HepG2 (cell line): ENCODE data around the gene B3GALT6. TPM values are rescaled to one million over a fixed set of nuclear protein-coding genes. Genes with fewer than 3 reads are reported as not detected.

Source experiments
- ATAC-seq: fragments of 200-7000 bp; cut with Tn5 transposase; 3 replicates; pipeline ENCODE4 v1.9.1; 2020; ENCODE audit warnings: mild to moderate bottlenecking, moderate library complexity
- BruUV-seq: library from RNA; stranded (reverse); fragments of 400-500 nt; replicated peaks from 2 replicates; lab custom pipeline; 2021; lab: Mats Ljungman, UMichigan
- CTCF ChIA-PET: fragments of 300-600 bp; formaldehyde crosslinking; extraction: SDS; loops from one replicate; lab custom pipeline; 2021; ENCODE audit warnings: low total read pairs, inconsistent platforms, low intra/inter-chr PET ratio; lab: Yijun Ruan, JAX
- POLR2A ChIA-PET: fragments of 350-600 bp; sonication (Branson Sonifier 250); formaldehyde crosslinking; loops from one replicate; lab custom pipeline; 2020; ENCODE audit warnings: antibody characterized with exemption, inconsistent platforms; lab: Yijun Ruan, JAX
- DNase-seq: peaks from one replicate; pipeline ENCODE4 v3.0.0-alpha.2; 2015; ENCODE audit warnings: low spot score
- FAIRE-seq: peaks from 3 replicates; lab custom pipeline; 2011; peaks lifted over from hg19 to GRCh38; lab: Jason Lieb, UNC
- H2AFZ ChIP-seq: one replicate; pipeline ENCODE4 v1.6.1; 2011; ENCODE audit warnings: low read length, inconsistent platforms
- H3K27ac ChIP-seq: fragments of 300-600 bp; 3 replicates; pipeline ENCODE4 v1.8.0; 2011; ENCODE audit warnings: mixed run types, mild to moderate bottlenecking, mixed read lengths, low read length, inconsistent platforms; ENCODE audit not compliant: insufficient read depth; ENCODE audit errors: extremely low read length
- H3K27me3 ChIP-seq, 2 experiments: fragments of 200-600 bp in 1 of 2; 2 replicates in 1 of 2; 3 replicates in 1 of 2; pipeline versions ENCODE4 v1.6.0 to v1.8.0; 2011; ENCODE audit warnings: low read length in 2 of 2, mild to moderate bottlenecking in 2 of 2, moderate library complexity in 2 of 2, inconsistent platforms in 1 of 2; ENCODE audit not compliant: insufficient read depth in 2 of 2, control insufficient read depth in 1 of 2
- H3K36me3 ChIP-seq, 2 experiments: fragments of 200-600 bp in 1 of 2; replicated peaks in 1 of 2; 2 replicates in 1 of 2; 3 replicates in 1 of 2; pipeline versions ENCODE4 v1.5.1 to v1.8.0; 2011; ENCODE audit warnings: low read length in 2 of 2, inconsistent platforms in 1 of 2; ENCODE audit not compliant: insufficient read depth in 2 of 2, control insufficient read depth in 1 of 2
- H3K4me1 ChIP-seq: 2 replicates; pipeline ENCODE4 v1.5.1; 2012; ENCODE audit warnings: low read length, inconsistent platforms; ENCODE audit not compliant: insufficient read depth
- H3K4me2 ChIP-seq: 2 replicates; pipeline ENCODE4 v1.6.0; 2011; ENCODE audit warnings: low read depth, low read length, inconsistent platforms
- H3K4me3 ChIP-seq, 3 experiments: fragments of 200-600 bp in 1 of 3; sonication (generic), shearing (Covaris generic) in 1 of 3; replicated peaks in 1 of 3; 2 replicates each; pipeline ENCODE4 v1.5.1; 2011 to 2016; ENCODE audit warnings: low read length in 3 of 3, inconsistent platforms in 2 of 3, low read depth in 2 of 3, mild to moderate bottlenecking in 2 of 3, control low read depth in 1 of 3, mixed read lengths in 1 of 3; ENCODE audit not compliant: insufficient read depth in 1 of 3
- H3K79me2 ChIP-seq: one replicate; pipeline ENCODE4 v1.6.1; 2011; ENCODE audit warnings: low read length, inconsistent platforms; ENCODE audit not compliant: insufficient read depth
- H3K9ac ChIP-seq: 2 replicates; pipeline ENCODE4 v1.6.0; 2011; ENCODE audit warnings: mild to moderate bottlenecking, low read depth, low read length, inconsistent platforms; ENCODE audit not compliant: insufficient read depth
- H3K9me3 ChIP-seq: 2 replicates; pipeline ENCODE4 v1.5.1; 2012; ENCODE audit warnings: mild to moderate bottlenecking, low read length
- H4K20me1 ChIP-seq: 2 replicates; pipeline ENCODE4 v1.6.0; 2011; ENCODE audit warnings: inconsistent platforms, mild to moderate bottlenecking, low read length, moderate library complexity; ENCODE audit not compliant: insufficient read depth
- FOXP1 ChIP-seq, 2 experiments: fragments of 450-650 bp in 1 of 2; IDR thresholded peaks; 2 replicates each; pipeline ENCODE4 v1.6.1; 2017 to 2018; ENCODE audit warnings: antibody characterized with exemption in 1 of 2
- MXI1 ChIP-seq: IDR thresholded peaks from 3 replicates; pipeline ENCODE4 v1.6.1; 2012; ENCODE audit warnings: low read depth, low read length, inconsistent platforms, borderline replicate concordance
- NFIB ChIP-seq: sonication (generic); formaldehyde crosslinking; IDR thresholded peaks from 2 replicates; pipeline ENCODE4 v1.9.0; 2021; ENCODE audit warnings: missing genetic modification reagents, mild to moderate bottlenecking, borderline replicate concordance
- RFX5 ChIP-seq: IDR thresholded peaks from 2 replicates; pipeline ENCODE4 v1.6.1; 2011; ENCODE audit warnings: low read depth, low read length, improper control_type of control experiment
- SNRNP70 ChIP-seq: fragments of 200-400 bp; formaldehyde crosslinking; IDR thresholded peaks from 2 replicates; pipeline ENCODE4 v1.6.1; 2017; ENCODE audit warnings: mild to moderate bottlenecking, low read depth, low read length, moderate library complexity
- ZC3H13 ChIP-seq: sonication (generic); formaldehyde crosslinking; IDR thresholded peaks from 2 replicates; pipeline ENCODE4 v1.8.1; 2023; ENCODE audit warnings: mild to moderate bottlenecking, missing genetic modification reagents, moderate library complexity
- ZEB1 ChIP-seq: IDR thresholded peaks from 2 replicates; pipeline ENCODE4 v1.6.1; 2012; ENCODE audit warnings: mild to moderate bottlenecking, low read depth, inconsistent platforms; ENCODE audit not compliant: insufficient replicate concordance
- ZFX ChIP-seq: sonication (generic); formaldehyde crosslinking; IDR thresholded peaks from 2 replicates; pipeline ENCODE4 v1.4.0; 2020; ENCODE audit warnings: mild to moderate bottlenecking, low read depth, missing genetic modification reagents, moderate library complexity
- ZNF749 ChIP-seq: sonication (generic); formaldehyde crosslinking; IDR thresholded peaks from 2 replicates; pipeline ENCODE4 v1.8.0; 2022; ENCODE audit warnings: mild to moderate bottlenecking, missing genetic modification reagents, moderate library complexity, borderline replicate concordance
- ZNF839 ChIP-seq: sonication (generic); formaldehyde crosslinking; IDR thresholded peaks from 2 replicates; pipeline ENCODE4 v1.4.0; 2020; ENCODE audit warnings: missing genetic modification reagents, mild to moderate bottlenecking, borderline replicate concordance
- ZNF883 ChIP-seq: sonication (generic); formaldehyde crosslinking; IDR thresholded peaks from 2 replicates; pipeline ENCODE4 v1.5.1; 2020; ENCODE audit warnings: mild to moderate bottlenecking, missing genetic modification reagents; ENCODE audit errors: not compliant biosample characterization
- ZSCAN25 ChIP-seq: sonication (generic); formaldehyde crosslinking; IDR thresholded peaks from 2 replicates; pipeline ENCODE4 v1.8.0; 2022; ENCODE audit warnings: mild to moderate bottlenecking, missing genetic modification reagents
- WGBS: methylation state at CpG from one replicate; pipeline ENCODE4 v1.1.6; 2017; ENCODE audit warnings: low lambda C conversion rate; 5-methylcytosine and 5-hydroxymethylcytosine counted together
- in situ Hi-C: cut with HindIII; loops from 2 replicates; pipeline ENCODE4 v1.10.0; 2017; ENCODE audit warnings: low pct_unique_long_range_greater_than_20kb; ENCODE audit not compliant: extremely low pct_ligation_motif_present
- intact Hi-C: fragments of 100-400 bp; cut with micrococcal nuclease; formaldehyde crosslinking; loops from one replicate; pipeline ENCODE4 v1.10.0; 2022; ENCODE audit not compliant: unreplicated experiment
- polyA plus RNA-seq, 8 experiments: library from polyadenylated mRNA; depleted of rRNA in 3 of 8; stranded (reverse) in 7 of 8; unstranded in 1 of 8; fragments of >200 nt; fragmentation: Illumina TruSeq in 4 of 8; extraction: Trizol in 4 of 8; gene quantifications; 2 replicates each; pipeline versions ENCODE4 v1.2.1 to v1.2.3, GENCODE V29; 2011 to 2016; ENCODE audit warnings: low read depth in 4 of 8, missing spikeins in 1 of 8, mixed read lengths in 1 of 8; ENCODE audit not compliant: insufficient read depth in 1 of 8
- total RNA-seq, 5 experiments: library from RNA; depleted of rRNA; stranded (reverse); fragments of >200 nt; fragmentation: Illumina TruSeq; extraction: Trizol; gene quantifications; 2 replicates each; pipeline ENCODE4 v1.2.3, GENCODE V29; 2016; ENCODE audit warnings: low read depth in 1 of 5
- TF ChIP-seq, protein P1 (sequence below): sonication (generic); formaldehyde crosslinking; IDR thresholded peaks from 2 replicates; pipeline ENCODE4 v1.4.0; 2020; ENCODE audit warnings: missing genetic modification reagents, borderline replicate concordance
- TF ChIP-seq, protein P2 (sequence below): sonication (generic); formaldehyde crosslinking; IDR thresholded peaks from 2 replicates; pipeline ENCODE4 v1.5.1; 2020; ENCODE audit warnings: mild to moderate bottlenecking, missing genetic modification reagents, borderline replicate concordance
- TF ChIP-seq, protein P3 (sequence below): sonication (generic); formaldehyde crosslinking; IDR thresholded peaks from 2 replicates; pipeline ENCODE4 v1.8.0; 2022; ENCODE audit warnings: missing genetic modification reagents, mild to moderate bottlenecking, moderate library complexity, borderline replicate concordance
- TF ChIP-seq, protein P4 (sequence below): IDR thresholded peaks from 2 replicates; pipeline ENCODE4 v1.6.1; 2018; ENCODE audit warnings: missing genetic modification reagents, mild to moderate bottlenecking, missing compliant biosample characterization
- TF ChIP-seq, protein P5 (sequence below), 2 experiments: fragments of 450-650 bp in 1 of 2; sonication (generic) in 1 of 2; formaldehyde crosslinking; IDR thresholded peaks; 2 replicates each; pipeline versions ENCODE4 v1.5.0 to v1.8.0; 2020 to 2022; ENCODE audit warnings: mild to moderate bottlenecking in 1 of 2, missing genetic modification reagents in 1 of 2

Gene B3GALT6
- total and polyA plus RNA-seq, 2 of the 13 experiments (the other 11 are each of a cell fraction or from before 2014, with no cell fraction given): 3.9 to 14.2 TPM

DNA sequence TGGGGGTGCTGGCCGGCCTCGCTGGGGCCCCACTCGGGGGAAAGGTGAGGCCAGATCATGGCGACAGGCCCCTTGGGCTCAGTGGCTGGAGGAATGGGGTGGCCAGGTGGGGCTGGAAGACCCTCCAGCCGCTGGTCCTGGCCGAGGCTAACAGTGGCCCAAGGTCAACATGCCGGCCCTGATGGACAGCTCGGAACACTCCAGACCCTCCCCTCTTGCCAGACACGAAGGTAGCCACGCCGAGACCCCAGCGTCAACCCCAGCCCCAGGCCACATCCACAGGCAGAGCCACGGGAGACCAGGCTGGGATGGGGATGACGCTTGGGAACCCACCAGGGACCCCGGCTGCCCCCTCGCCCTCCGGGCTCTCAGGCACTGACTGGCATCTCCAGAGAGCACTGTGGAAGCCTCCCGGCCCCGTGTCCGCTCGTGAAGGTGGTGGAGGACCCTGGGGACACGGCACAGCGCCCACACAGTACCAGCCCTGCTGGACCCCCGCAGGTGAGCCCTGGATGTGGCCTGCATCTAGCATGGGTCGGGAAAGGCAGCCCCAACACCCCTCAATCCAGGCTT is 15.4 kb downstream of the B3GALT6 start:
- no peak for FAIRE-seq
- H3K36me3 ChIP-seq: no peaks in the 10 kb centered on the region
- intact Hi-C loops: no loop called here
- 40% methylated on average over 1 of the region's 25 CpGs for WGBS
- H3K4me3 ChIP-seq: no peak overlapping the region
- H4K20me1 ChIP-seq: no peaks in the 10 kb centered on the region
- in situ Hi-C loops: no loop called here
- POLR2A ChIA-PET: no interaction called here
- peak; percentile 15 for ATAC-seq
- peaks cover 8% of the 10 kb centered on the region for H3K4me1 ChIP-seq
- H3K27ac ChIP-seq: no peak overlapping the region
- CTCF ChIA-PET: no interaction called here
- TF ChIP-seq ZNF883 (CRISPR knock-in tag): peak; percentile 11
- no peak for TF ChIP-seq MXI1
- TF ChIP-seq, protein P1, sequence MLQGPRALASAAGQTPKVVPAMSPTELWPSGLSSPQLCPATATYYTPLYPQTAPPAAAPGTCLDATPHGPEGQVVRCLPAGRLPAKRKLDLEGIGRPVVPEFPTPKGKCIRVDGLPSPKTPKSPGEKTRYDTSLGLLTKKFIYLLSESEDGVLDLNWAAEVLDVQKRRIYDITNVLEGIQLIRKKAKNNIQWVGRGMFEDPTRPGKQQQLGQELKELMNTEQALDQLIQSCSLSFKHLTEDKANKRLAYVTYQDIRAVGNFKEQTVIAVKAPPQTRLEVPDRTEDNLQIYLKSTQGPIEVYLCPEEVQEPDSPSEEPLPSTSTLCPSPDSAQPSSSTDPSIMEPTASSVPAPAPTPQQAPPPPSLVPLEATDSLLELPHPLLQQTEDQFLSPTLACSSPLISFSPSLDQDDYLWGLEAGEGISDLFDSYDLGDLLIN (CRISPR knock-in tag): no peak
- no peak for TF ChIP-seq ZNF749 (CRISPR knock-in tag)
- no peak for TF ChIP-seq SNRNP70
- no peak for TF ChIP-seq RFX5
- no peak for TF ChIP-seq NFIB
- no peak for TF ChIP-seq FOXP1 (IDR thresholded peaks at IDR 0.05)
- TF ChIP-seq FOXP1 (CRISPR knock-in tag; IDR thresholded peaks at IDR 0.05): no peak
- TF ChIP-seq ZC3H13 (CRISPR knock-in tag): 0 out of 2 replicates have a peak, but pooled peaks have one; percentile 1
- TF ChIP-seq, protein P2, sequence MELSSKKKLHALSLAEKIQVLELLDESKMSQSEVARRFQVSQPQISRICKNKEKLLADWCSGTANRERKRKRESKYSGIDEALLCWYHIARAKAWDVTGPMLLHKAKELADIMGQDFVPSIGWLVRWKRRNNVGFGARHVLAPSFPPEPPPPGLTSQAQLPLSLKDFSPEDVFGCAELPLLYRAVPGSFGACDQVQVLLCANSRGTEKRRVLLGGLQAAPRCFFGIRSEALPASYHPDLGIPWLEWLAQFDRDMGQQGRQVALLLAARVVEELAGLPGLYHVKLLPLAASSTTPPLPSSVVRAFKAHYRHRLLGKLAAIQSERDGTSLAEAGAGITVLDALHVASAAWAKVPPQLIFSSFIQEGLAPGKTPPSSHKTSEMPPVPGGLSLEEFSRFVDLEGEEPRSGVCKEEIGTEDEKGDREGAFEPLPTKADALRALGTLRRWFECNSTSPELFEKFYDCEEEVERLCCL: no peak
- TF ChIP-seq, protein P3, sequence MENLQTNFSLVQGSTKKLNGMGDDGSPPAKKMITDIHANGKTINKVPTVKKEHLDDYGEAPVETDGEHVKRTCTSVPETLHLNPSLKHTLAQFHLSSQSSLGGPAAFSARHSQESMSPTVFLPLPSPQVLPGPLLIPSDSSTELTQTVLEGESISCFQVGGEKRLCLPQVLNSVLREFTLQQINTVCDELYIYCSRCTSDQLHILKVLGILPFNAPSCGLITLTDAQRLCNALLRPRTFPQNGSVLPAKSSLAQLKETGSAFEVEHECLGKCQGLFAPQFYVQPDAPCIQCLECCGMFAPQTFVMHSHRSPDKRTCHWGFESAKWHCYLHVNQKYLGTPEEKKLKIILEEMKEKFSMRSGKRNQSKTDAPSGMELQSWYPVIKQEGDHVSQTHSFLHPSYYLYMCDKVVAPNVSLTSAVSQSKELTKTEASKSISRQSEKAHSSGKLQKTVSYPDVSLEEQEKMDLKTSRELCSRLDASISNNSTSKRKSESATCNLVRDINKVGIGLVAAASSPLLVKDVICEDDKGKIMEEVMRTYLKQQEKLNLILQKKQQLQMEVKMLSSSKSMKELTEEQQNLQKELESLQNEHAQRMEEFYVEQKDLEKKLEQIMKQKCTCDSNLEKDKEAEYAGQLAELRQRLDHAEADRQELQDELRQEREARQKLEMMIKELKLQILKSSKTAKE (CRISPR knock-in tag): no peak
- TF ChIP-seq, protein P4, sequence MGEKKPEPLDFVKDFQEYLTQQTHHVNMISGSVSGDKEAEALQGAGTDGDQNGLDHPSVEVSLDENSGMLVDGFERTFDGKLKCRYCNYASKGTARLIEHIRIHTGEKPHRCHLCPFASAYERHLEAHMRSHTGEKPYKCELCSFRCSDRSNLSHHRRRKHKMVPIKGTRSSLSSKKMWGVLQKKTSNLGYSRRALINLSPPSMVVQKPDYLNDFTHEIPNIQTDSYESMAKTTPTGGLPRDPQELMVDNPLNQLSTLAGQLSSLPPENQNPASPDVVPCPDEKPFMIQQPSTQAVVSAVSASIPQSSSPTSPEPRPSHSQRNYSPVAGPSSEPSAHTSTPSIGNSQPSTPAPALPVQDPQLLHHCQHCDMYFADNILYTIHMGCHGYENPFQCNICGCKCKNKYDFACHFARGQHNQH (CRISPR knock-in tag): no peak
- TF ChIP-seq ZSCAN25 (CRISPR knock-in tag): no peak
- TF ChIP-seq, protein P5, sequence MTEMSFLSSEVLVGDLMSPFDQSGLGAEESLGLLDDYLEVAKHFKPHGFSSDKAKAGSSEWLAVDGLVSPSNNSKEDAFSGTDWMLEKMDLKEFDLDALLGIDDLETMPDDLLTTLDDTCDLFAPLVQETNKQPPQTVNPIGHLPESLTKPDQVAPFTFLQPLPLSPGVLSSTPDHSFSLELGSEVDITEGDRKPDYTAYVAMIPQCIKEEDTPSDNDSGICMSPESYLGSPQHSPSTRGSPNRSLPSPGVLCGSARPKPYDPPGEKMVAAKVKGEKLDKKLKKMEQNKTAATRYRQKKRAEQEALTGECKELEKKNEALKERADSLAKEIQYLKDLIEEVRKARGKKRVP (CRISPR knock-in tag; IDR thresholded peaks at IDR 0.05): no peak
- TF ChIP-seq ZEB1: no peak
- TF ChIP-seq ZNF839: no peak
- 0 out of 2 replicates have a peak, but pooled peaks have one; percentile 22 for TF ChIP-seq ZFX
- TF ChIP-seq, all 625 proteins: peak for 3
- BruUV-seq: no TSS peak
- H3K79me2 ChIP-seq: no peaks in the 10 kb centered on the region
- no peak overlapping the region for H3K9ac ChIP-seq
- no peak for DNase-seq
- no peak overlapping the region for H2AFZ ChIP-seq
- no peaks in the 10 kb centered on the region for H3K27me3 ChIP-seq
- no peaks in the 10 kb centered on the region for H3K9me3 ChIP-seq
- no peak overlapping the region for H3K4me2 ChIP-seq
